IgD-negative memory B cell (primary cell): ENCODE results near the gene PARD3B. TPM values are rescaled to one million over a fixed set of nuclear protein-coding genes. Genes with fewer than 3 reads are reported as not detected.

ENCODE experiments used
- H3K27ac Mint-ChIP-seq, 3 donors: one replicate each; pipeline ENCODE4 v1.8.0; 2020 to 2022; ENCODE audit warnings: mild to moderate bottlenecking in 3 of 3, mixed read lengths in 3 of 3, moderate library complexity in 1 of 3
- H3K27me3 Mint-ChIP-seq: one replicate; pipeline ENCODE4 v1.8.0; 2021; ENCODE audit warnings: mixed read lengths
- H3K36me3 Mint-ChIP-seq: one replicate; pipeline ENCODE4 v1.8.0; 2020; ENCODE audit warnings: mild to moderate bottlenecking, mixed read lengths
- H3K4me1 Mint-ChIP-seq, 3 donors: one replicate each; pipeline ENCODE4 v1.8.0; 2020 to 2022; ENCODE audit warnings: mixed read lengths in 3 of 3, mild to moderate bottlenecking in 1 of 3
- H3K4me3 Mint-ChIP-seq, 4 donors: one replicate each; pipeline ENCODE4 v1.8.0; 2020 to 2022; ENCODE audit warnings: mild to moderate bottlenecking in 4 of 4, mixed read lengths in 4 of 4, moderate library complexity in 3 of 4
- H3K9me3 Mint-ChIP-seq, 3 donors: one replicate each; pipeline ENCODE4 v1.8.0; 2020 to 2021; ENCODE audit warnings: mixed read lengths in 3 of 3, mild to moderate bottlenecking in 1 of 3
- polyA plus RNA-seq: library from polyadenylated mRNA; unstranded; fragments of 300-500 nt; fragmentation: Illumina TruSeq; gene quantifications from one replicate; pipeline ENCODE4 v1.2.3, GENCODE V29; 2021

PARD3B gene
- polyA plus RNA-seq, 1 donor from 2014 or later: 0.04 TPM

- Mint-ChIP-seq H3K27ac (no peak overlapping the region), H3K9me3 (no peaks in the 10 kb centered on the region), H3K4me3 (no peak overlapping the region), H3K36me3 (no peaks in the 10 kb centered on the region), H3K27me3 (no peaks in the 10 kb centered on the region), H3K4me1 (no peaks in the 10 kb centered on the region)
Observed at GRCh38 chr2:205403244-205403825, 858.1 kb downstream of the PARD3B start.

DNA sequence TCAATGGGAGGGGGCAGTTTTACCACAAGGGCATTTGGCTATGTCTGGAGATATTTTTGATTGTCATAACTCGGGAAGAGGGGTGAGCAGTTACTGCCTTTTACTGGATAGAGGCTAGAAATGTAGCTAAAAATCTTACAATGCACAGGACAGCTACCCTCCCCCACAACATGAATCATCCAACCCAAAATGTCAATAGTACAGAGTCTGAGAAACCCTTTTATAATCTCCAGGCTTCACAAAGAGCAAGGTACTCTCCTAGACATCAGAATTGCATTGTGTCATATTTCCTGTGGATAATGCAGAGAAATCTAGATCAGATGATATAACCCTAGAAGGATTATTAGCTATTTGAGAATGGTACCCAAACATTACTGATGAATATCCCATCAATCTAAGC is 859.9 kb downstream of the PARD3B start:
- H3K4me3 Mint-ChIP-seq: no peak overlapping the region
- no peaks in the 10 kb centered on the region for H3K9me3 Mint-ChIP-seq
- no peaks in the 10 kb centered on the region for H3K36me3 Mint-ChIP-seq
- no peaks in the 10 kb centered on the region for H3K4me1 Mint-ChIP-seq
- H3K27ac Mint-ChIP-seq: no peak overlapping the region
- H3K27me3 Mint-ChIP-seq: no peaks in the 10 kb centered on the region

- Mint-ChIP-seq H3K4me1 (no peaks in the 10 kb centered on the region), H3K27ac (no peak overlapping the region), H3K9me3 (no peaks in the 10 kb centered on the region), H3K27me3 (no peaks in the 10 kb centered on the region), H3K4me3 (no peak overlapping the region), H3K36me3 (no peaks in the 10 kb centered on the region)
Observed at GRCh38 chr2:205405752-205406151, 860.5 kb downstream of the PARD3B start.

- Mint-ChIP-seq H3K36me3 (no peaks in the 10 kb centered on the region), H3K27me3 (no peaks in the 10 kb centered on the region), H3K27ac (no peak overlapping the region), H3K9me3 (no peaks in the 10 kb centered on the region), H3K4me3 (no peak overlapping the region), H3K4me1 (no peaks in the 10 kb centered on the region)
Observed at GRCh38 chr2:205407984-205408383, 862.7 kb downstream of the PARD3B start.

DNA sequence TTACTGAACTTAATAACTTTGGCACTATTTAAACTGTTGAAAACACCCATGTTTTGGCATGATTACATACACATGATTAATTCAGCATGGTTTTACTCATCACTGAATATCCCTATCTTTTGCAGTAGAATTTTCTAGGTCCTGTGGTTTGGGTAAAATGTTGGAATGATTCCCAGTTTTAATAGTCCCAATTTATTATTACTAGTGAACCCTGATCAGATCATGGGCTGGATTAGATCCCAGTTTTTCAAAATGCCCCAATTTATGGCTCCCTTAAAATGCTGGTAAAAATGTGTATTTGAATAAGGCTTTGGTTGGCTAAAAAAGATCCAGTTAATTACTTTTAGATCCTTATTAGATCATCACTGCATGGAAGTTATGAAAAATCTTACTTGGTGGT is 863.4 kb downstream of the PARD3B start:
- H3K27ac Mint-ChIP-seq: no peak overlapping the region
- no peaks in the 10 kb centered on the region for H3K36me3 Mint-ChIP-seq
- H3K4me1 Mint-ChIP-seq: no peaks in the 10 kb centered on the region
- H3K4me3 Mint-ChIP-seq: no peak overlapping the region
- peaks cover under 1% of the 10 kb centered on the region for H3K27me3 Mint-ChIP-seq
- no peaks in the 10 kb centered on the region for H3K9me3 Mint-ChIP-seq

GRCh38 chr2:205409411-205409810 is 864.1 kb downstream of the PARD3B start:
- H3K4me1 Mint-ChIP-seq: no peaks in the 10 kb centered on the region
- H3K4me3 Mint-ChIP-seq: no peak overlapping the region
- H3K27me3 Mint-ChIP-seq: peaks cover 2% of the 10 kb centered on the region
- H3K36me3 Mint-ChIP-seq: no peaks in the 10 kb centered on the region
- H3K9me3 Mint-ChIP-seq: peaks cover 0 to 2% (median 0%) of the 10 kb centered on the region in 3 donors
- H3K27ac Mint-ChIP-seq: no peak overlapping the region

GRCh38 chr2:205411558-205411957 is 866.3 kb downstream of the PARD3B start:
- Mint-ChIP-seq H3K36me3 (no peaks in the 10 kb centered on the region), H3K4me3 (no peak overlapping the region), H3K27me3 (peaks cover 2% of the 10 kb centered on the region), H3K9me3 (peaks cover 0 to 2% (median 0%) of the 10 kb centered on the region in 3 donors), H3K27ac (no peak overlapping the region), H3K4me1 (no peaks in the 10 kb centered on the region)

- no peaks in the 10 kb centered on the region for H3K27me3 Mint-ChIP-seq
- H3K36me3 Mint-ChIP-seq: no peaks in the 10 kb centered on the region
- H3K4me1 Mint-ChIP-seq: no peaks in the 10 kb centered on the region
- no peak overlapping the region for H3K4me3 Mint-ChIP-seq
- no peaks in the 10 kb centered on the region for H3K9me3 Mint-ChIP-seq
- no peak overlapping the region for H3K27ac Mint-ChIP-seq
Observed at GRCh38 chr2:205424326-205424725, 879.1 kb downstream of the PARD3B start.

- Mint-ChIP-seq H3K9me3 (no peaks in the 10 kb centered on the region), H3K27ac (no peak overlapping the region), H3K4me3 (no peak overlapping the region), H3K4me1 (no peaks in the 10 kb centered on the region), H3K27me3 (no peaks in the 10 kb centered on the region), H3K36me3 (no peaks in the 10 kb centered on the region)
Observed at GRCh38 chr2:205425102-205425501, 879.8 kb downstream of the PARD3B start.

GRCh38 chr2:205427112-205427511 is 881.8 kb downstream of the PARD3B start:
- no peak overlapping the region for H3K4me3 Mint-ChIP-seq
- no peaks in the 10 kb centered on the region for H3K27me3 Mint-ChIP-seq
- no peak overlapping the region for H3K27ac Mint-ChIP-seq
- no peaks in the 10 kb centered on the region for H3K36me3 Mint-ChIP-seq
- H3K9me3 Mint-ChIP-seq: peaks cover 0 to 1% (median 0%) of the 10 kb centered on the region in 3 donors
- H3K4me1 Mint-ChIP-seq: no peaks in the 10 kb centered on the region

DNA sequence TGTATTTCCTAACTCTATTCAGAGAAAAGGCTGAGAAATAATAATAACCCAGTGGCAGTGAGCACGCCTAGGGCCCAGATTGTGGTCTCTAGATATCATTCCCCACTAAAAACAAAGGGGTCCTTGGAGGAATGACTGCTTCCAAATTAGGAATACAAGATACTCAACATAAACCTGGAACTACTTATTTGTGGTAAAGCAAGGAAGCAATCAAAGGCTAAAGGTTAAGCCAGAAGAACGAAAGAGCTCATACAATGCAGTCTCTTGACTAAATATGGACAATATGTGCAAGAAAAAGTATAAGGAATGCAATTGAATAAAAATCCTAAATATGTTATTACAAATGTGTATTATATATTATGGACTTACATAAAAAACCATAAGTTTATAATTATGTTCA is 883.5 kb downstream of the PARD3B start:
- H3K27ac Mint-ChIP-seq: no peak overlapping the region
- H3K4me3 Mint-ChIP-seq: no peak overlapping the region
- peaks cover 0 to 3% (median 0%) of the 10 kb centered on the region in 3 donors for H3K9me3 Mint-ChIP-seq
- H3K4me1 Mint-ChIP-seq: no peaks in the 10 kb centered on the region
- H3K27me3 Mint-ChIP-seq: no peaks in the 10 kb centered on the region
- no peaks in the 10 kb centered on the region for H3K36me3 Mint-ChIP-seq

DNA sequence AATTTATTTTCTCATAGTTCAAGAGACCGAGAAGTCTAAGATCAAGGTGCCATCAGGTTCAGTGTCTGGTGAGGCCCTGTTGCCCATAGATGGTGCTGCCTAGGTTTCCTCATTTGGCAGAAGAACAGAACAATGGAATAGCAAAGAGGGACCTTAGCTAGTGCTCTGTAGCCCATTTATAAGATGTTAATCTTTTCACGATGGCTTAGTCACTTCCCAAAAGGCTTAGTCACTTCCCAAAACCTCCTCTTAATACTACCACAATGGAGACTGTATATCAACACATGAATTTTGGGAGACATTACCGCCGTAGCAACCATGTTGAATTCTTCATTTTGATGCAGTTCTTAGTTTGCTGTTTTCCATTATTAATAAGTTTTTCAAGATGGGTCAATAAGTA is 890.7 kb downstream of the PARD3B start:
- Mint-ChIP-seq H3K9me3 (peaks cover 0 to 4% (median 0%) of the 10 kb centered on the region in 3 donors), H3K27ac (no peak overlapping the region), H3K36me3 (no peaks in the 10 kb centered on the region), H3K4me1 (peaks cover 0 to 2% (median 0%) of the 10 kb centered on the region in 3 donors), H3K4me3 (no peak overlapping the region), H3K27me3 (peaks cover 3% of the 10 kb centered on the region)

- Mint-ChIP-seq H3K9me3 (peaks cover 0 to 1% (median 0%) of the 10 kb centered on the region in 3 donors), H3K4me3 (no peak overlapping the region), H3K4me1 (peaks cover 0 to 2% (median 0%) of the 10 kb centered on the region in 3 donors), H3K27ac (no peak overlapping the region), H3K27me3 (peaks cover 3% of the 10 kb centered on the region), H3K36me3 (no peaks in the 10 kb centered on the region)
Observed at GRCh38 chr2:205438241-205438640, 893.0 kb downstream of the PARD3B start.

GRCh38 chr2:205439621-205440020 is 894.3 kb downstream of the PARD3B start:
- Mint-ChIP-seq H3K4me3 (peak overlapping the region in 1 of 4 donors; percentile 29), H3K36me3 (peaks cover 2% of the 10 kb centered on the region), H3K27me3 (peaks cover 1% of the 10 kb centered on the region), H3K9me3 (peaks cover 0 to 5% (median 0%) of the 10 kb centered on the region in 3 donors), H3K4me1 (peaks cover 0 to 2% (median 0%) of the 10 kb centered on the region in 3 donors), H3K27ac (no peak overlapping the region)

DNA sequence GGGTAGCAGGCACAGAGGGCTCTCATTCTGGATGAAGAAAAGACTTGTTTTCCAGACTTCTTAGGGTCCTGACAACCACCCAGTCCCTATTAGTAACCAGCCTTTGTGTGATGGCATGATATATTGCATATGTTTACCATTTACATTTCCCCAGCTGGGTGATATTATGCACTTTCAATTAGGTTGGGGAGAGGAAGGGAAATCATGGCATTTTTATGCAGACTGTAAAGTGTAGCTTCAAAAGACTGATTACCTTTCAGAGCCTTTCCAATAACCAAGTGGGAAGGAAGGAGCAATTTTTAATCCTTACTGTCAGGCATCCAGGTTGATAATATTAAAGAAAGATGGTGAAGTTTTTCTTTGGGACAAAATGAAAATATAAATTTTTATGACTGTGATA is 896.2 kb downstream of the PARD3B start:
- H3K36me3 Mint-ChIP-seq: peaks cover 2% of the 10 kb centered on the region
- peaks cover 0 to 2% (median 0%) of the 10 kb centered on the region in 3 donors for H3K4me1 Mint-ChIP-seq
- H3K27me3 Mint-ChIP-seq: peaks cover 1% of the 10 kb centered on the region
- H3K27ac Mint-ChIP-seq: no peak overlapping the region
- H3K9me3 Mint-ChIP-seq: peaks cover 0 to 5% (median 0%) of the 10 kb centered on the region in 3 donors
- H3K4me3 Mint-ChIP-seq: no peak overlapping the region

- Mint-ChIP-seq H3K4me1 (no peaks in the 10 kb centered on the region), H3K27ac (no peak overlapping the region), H3K4me3 (no peak overlapping the region), H3K9me3 (peaks cover 0 to 5% (median 0%) of the 10 kb centered on the region in 3 donors), H3K36me3 (peaks cover 2% of the 10 kb centered on the region), H3K27me3 (no peaks in the 10 kb centered on the region)
Observed at GRCh38 chr2:205448189-205448588, 902.9 kb downstream of the PARD3B start.
